ENCODE measurements around the gene U2AF1L4. TPM values are rescaled to one million over a fixed set of nuclear protein-coding genes. Genes with fewer than 3 reads are reported as not detected.

The U2AF1L4 gene
- total RNA-seq, 1 donor from 2014 or later = 6.6 TPM

DNA sequence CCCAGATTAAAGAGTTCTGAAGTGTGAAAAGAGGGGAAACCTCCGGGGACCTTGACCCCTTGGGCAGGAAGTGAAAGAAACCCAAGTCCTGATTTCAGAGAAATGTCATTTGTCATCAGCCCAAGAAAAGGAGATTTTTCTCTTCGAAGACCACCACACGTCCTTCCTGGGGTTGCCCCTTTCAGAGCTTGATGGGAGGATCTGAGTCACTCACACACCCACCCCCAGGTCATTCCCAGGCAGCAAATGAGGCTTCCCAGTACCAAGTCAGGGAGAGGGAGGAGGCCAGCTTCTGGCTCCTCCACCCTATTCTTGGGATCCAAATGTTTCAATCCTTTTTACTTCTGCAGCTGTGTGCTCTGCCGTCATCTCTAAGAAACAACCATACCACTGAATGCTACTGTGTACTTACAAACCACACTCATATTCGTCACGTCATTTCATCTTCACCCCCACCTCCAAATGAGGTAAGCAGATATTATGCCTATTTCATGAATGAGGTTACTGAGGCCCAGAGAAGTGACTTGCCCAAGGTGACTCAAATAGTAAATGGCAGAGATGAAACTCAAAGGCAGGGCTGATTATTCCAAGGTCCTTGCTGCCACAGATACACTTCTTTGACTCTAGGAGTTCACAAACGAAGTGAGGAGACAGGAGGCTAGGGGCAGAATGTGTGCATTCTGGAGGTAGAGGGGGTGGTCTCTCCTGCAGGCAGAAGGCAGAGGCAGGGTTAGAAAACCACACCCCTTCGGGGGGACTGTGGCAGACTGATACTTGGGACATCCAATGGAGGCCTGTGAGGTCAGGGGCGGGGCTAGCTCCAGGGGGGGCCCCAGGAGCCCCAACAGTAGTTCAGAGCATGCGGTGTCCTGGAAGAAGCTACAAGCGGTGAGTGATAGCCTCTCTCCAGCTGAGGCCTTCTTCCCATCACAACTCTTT, 32.4 kb downstream of the U2AF1L4 start:
- no peak overlapping the region for H3K27ac ChIP-seq
- H3K4me1 ChIP-seq = peaks cover 14% of the 10 kb centered on the region
- H3K4me3 ChIP-seq = no peak overlapping the region
- H3K9me3 ChIP-seq = no peaks in the 10 kb centered on the region
- TF ChIP-seq POLR2A (IDR thresholded peaks at IDR 0.05) (no peak), POLR2AphosphoS5 (IDR thresholded peaks at IDR 0.05; ENCODE audit: insufficient read depth in 1 of 2, low read depth in 1 of 2) (no peak)
- TF ChIP-seq, protein P1, sequence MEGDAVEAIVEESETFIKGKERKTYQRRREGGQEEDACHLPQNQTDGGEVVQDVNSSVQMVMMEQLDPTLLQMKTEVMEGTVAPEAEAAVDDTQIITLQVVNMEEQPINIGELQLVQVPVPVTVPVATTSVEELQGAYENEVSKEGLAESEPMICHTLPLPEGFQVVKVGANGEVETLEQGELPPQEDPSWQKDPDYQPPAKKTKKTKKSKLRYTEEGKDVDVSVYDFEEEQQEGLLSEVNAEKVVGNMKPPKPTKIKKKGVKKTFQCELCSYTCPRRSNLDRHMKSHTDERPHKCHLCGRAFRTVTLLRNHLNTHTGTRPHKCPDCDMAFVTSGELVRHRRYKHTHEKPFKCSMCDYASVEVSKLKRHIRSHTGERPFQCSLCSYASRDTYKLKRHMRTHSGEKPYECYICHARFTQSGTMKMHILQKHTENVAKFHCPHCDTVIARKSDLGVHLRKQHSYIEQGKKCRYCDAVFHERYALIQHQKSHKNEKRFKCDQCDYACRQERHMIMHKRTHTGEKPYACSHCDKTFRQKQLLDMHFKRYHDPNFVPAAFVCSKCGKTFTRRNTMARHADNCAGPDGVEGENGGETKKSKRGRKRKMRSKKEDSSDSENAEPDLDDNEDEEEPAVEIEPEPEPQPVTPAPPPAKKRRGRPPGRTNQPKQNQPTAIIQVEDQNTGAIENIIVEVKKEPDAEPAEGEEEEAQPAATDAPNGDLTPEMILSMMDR (IDR thresholded peaks at IDR 0.05) = no peak
- H3K27me3 ChIP-seq = no peaks in the 10 kb centered on the region
- no peaks in the 10 kb centered on the region for H3K36me3 ChIP-seq
- intact Hi-C loops (cut with DNase I) = loop anchor here (10.0 kb wide), 1 partner anchor 222 kb away; the partner anchor contains the start of gene LRFN3
- no peak for DNase-seq (ENCODE audit: extremely low spot score in 2 of 2)

DNA sequence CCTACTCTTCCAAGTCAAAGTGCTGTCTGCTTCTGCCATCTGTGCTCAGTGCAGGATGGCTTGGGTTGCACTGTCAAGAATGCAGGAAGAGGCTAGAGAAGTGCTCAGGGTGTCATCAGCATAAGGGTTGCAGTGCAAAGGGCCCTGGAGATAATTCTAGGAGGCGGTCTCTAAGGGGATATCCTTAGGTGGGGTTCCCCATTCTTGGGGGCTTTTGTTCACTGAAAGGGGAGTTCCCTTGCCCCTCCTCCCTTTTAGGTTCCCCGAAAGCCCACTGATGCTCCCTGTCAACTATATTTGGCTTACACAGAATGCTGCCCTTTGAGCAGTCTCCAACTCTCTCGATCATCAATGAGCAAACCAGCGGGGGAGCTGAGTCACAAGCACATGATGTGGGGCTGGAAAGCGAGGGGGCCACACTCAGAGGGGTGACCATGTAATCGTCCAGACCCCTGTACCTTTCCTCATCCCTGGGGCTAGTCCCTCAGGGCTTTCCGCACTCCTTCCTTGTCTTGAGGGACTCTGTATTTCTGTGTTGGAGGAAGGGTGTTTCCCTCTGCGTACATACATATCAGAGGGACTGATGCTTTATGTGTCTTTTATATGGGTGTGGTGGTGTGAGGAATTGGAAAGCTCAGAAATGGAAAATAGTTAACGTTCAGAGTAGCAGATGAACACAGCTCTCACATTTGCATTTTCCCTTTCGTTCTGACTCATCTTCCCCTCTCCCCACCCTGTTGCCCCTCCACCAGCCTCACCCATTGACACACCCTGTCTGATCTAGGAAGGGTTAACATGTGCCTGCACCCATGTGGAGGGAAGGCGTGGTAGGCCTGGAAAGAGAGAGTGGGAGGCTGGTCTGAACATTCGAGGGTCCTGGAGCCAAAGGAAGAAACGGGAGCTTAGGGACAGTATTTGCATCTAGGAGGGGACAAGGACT, 34.2 kb downstream of the U2AF1L4 start:
- no peaks in the 10 kb centered on the region for H3K9me3 ChIP-seq
- no peak overlapping the region for H3K4me3 ChIP-seq
- H3K27me3 ChIP-seq = no peaks in the 10 kb centered on the region
- H3K27ac ChIP-seq = no peak overlapping the region
- H3K36me3 ChIP-seq = no peaks in the 10 kb centered on the region
- no peak for DNase-seq (ENCODE audit: extremely low spot score in 2 of 2)
- intact Hi-C loops (cut with DNase I) = loop anchor here (10.0 kb wide), 1 partner anchor 224 kb away; the partner anchor contains the start of gene LRFN3
- H3K4me1 ChIP-seq = peaks cover 10% of the 10 kb centered on the region
- no peak for TF ChIP-seq POLR2AphosphoS5 (IDR thresholded peaks at IDR 0.05; ENCODE audit: insufficient read depth in 1 of 2, low read depth in 1 of 2)
- TF ChIP-seq, protein P1 (IDR thresholded peaks at IDR 0.05) = no peak
- TF ChIP-seq POLR2A (IDR thresholded peaks at IDR 0.05) = no peak

DNA sequence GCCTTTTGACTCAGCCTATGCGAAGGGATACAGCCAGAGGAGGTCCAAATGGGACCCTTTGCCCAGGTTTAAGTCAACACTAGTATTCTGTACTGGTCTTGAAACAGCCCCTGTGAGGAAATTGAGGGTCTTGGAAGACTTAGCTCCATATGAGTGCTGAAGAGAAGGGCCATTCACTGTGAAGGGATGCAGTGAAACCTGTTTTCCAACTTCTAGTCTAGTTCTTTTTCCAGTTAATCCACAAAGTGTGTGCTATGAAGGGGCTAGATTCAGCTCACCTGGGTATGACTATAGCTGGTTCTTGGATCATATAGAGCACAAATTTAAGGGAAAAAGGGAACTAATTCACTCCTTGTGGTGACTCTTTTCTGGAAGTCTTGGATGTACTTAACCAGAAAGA, 36.8 kb downstream of the U2AF1L4 start:
- Histone ChIP-seq H3K9me3 (no peaks in the 10 kb centered on the region), H3K27me3 (no peaks in the 10 kb centered on the region), H3K27ac (no peak overlapping the region), H3K4me3 (no peak overlapping the region), H3K4me1 (no peaks in the 10 kb centered on the region), H3K36me3 (no peaks in the 10 kb centered on the region)
- DNase-seq (ENCODE audit: extremely low spot score in 2 of 2) = no peak
- intact Hi-C loops (cut with DNase I) = no loop called here
- TF ChIP-seq, protein P1 (IDR thresholded peaks at IDR 0.05) = no peak
- TF ChIP-seq POLR2AphosphoS5 (IDR thresholded peaks at IDR 0.05; ENCODE audit: insufficient read depth in 1 of 2, low read depth in 1 of 2) = no peak

DNA sequence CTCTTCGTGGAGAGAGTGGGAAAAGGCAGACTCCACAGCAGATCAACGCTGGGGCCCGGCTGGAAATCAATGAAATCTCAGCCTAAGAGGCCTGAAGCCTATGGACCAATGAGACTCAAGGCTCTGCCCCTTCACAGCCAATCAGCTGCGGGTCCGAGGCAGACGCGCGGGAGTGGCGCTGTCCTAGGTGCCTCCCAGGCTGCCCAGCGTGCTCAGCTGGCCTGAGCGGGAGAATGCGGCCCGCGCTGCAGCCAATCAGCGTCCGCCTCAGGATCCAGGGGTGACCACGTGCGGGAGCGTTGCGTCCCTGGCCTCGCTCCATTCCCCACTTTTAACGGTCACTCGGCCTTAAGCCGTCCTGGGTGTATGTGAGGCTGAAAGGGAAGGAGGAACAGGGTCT, 41.0 kb downstream of the U2AF1L4 start, which contains the start of gene ZBTB32:
Gene ZBTB32, plus strand, starts transcription at position 341 of the 400 bp plus-strand sequence. CDS start 10,069 bp downstream, outside the sequence.
- no peaks in the 10 kb centered on the region for H3K9me3 ChIP-seq
- no peaks in the 10 kb centered on the region for H3K36me3 ChIP-seq
- H3K4me3 ChIP-seq = no peak within 1 kb of the TSS
- DNase-seq (ENCODE audit: extremely low spot score in 2 of 2) = no peak
- no peaks in the 10 kb centered on the region for H3K27me3 ChIP-seq
- no peak within 1 kb of the TSS for H3K27ac ChIP-seq
- TF ChIP-seq, protein P1 (IDR thresholded peaks at IDR 0.05) = no peak
- TF ChIP-seq POLR2AphosphoS5 (IDR thresholded peaks at IDR 0.05; ENCODE audit: insufficient read depth in 1 of 2, low read depth in 1 of 2) (no peak), POLR2A (IDR thresholded peaks at IDR 0.05) (no peak)
- peaks cover 9% of the 10 kb centered on the region for H3K4me1 ChIP-seq
- intact Hi-C loops (cut with DNase I) = no loop called here
